NCI-H187 treated with DMSO at 0.1 percent for 48 hours (cell line): ENCODE results near the gene MAP4K4.
"Not testable (repeated sequence)": the region's sequence is repeated elsewhere in the genome, so short reads cannot be mapped to it uniquely, and the experiment has no call there.

Source experiments
- DNase-seq: peaks from one replicate; lab custom pipeline; 2025; lab: John Stamatoyannopoulos, UW

The MAP4K4 gene

GRCh38 chr2:101768556-101769220 is 71.2 kb downstream of the MAP4K4 start:
- no peak for DNase-seq

- not testable (repeated sequence) for DNase-seq
Observed at GRCh38 chr2:101769726-101770125, 72.2 kb downstream of the MAP4K4 start.

GRCh38 chr2:101770726-101771125 is 73.2 kb downstream of the MAP4K4 start:
- no peak for DNase-seq

GRCh38 chr2:101771227-101771902 is 73.9 kb downstream of the MAP4K4 start:
- no peak for DNase-seq

- DNase-seq = no peak
Observed at GRCh38 chr2:101771910-101772321, 74.4 kb downstream of the MAP4K4 start.

- DNase-seq = no peak
Observed at GRCh38 chr2:101773137-101773536, 75.6 kb downstream of the MAP4K4 start.

- not testable (repeated sequence) for DNase-seq
Observed at GRCh38 chr2:101773961-101774360, 76.5 kb downstream of the MAP4K4 start.

GRCh38 chr2:101775092-101775491 is 77.6 kb downstream of the MAP4K4 start:
- no peak for DNase-seq

GRCh38 chr2:101775636-101776035 is 78.1 kb downstream of the MAP4K4 start:
- no peak for DNase-seq

- DNase-seq = no peak
Observed at GRCh38 chr2:101776172-101777043, 78.9 kb downstream of the MAP4K4 start.

- no peak for DNase-seq
Observed at GRCh38 chr2:101777337-101777736, 79.8 kb downstream of the MAP4K4 start.

- DNase-seq = no peak
Observed at GRCh38 chr2:101778102-101778501, 80.6 kb downstream of the MAP4K4 start.

- DNase-seq = no peak
Observed at GRCh38 chr2:101779190-101779589, 81.7 kb downstream of the MAP4K4 start.

GRCh38 chr2:101779656-101780055 is 82.1 kb downstream of the MAP4K4 start:
- DNase-seq = no peak

- DNase-seq = no peak
Observed at GRCh38 chr2:101781326-101781725, 83.8 kb downstream of the MAP4K4 start.

GRCh38 chr2:101781791-101782426 is 84.4 kb downstream of the MAP4K4 start:
- no peak for DNase-seq

- no peak for DNase-seq
Observed at GRCh38 chr2:101782427-101782792, 84.9 kb downstream of the MAP4K4 start.

GRCh38 chr2:101787097-101787496 is 89.6 kb downstream of the MAP4K4 start:
- no peak for DNase-seq

GRCh38 chr2:101788565-101788964 is 91.1 kb downstream of the MAP4K4 start:
- DNase-seq = no peak

- no peak for DNase-seq
Observed at GRCh38 chr2:101788995-101789970, 91.8 kb downstream of the MAP4K4 start.

- DNase-seq = no peak
Observed at GRCh38 chr2:101790416-101790815, 92.9 kb downstream of the MAP4K4 start.
